Gastroesophageal sphincter (tissue), 3 donors: ENCODE measurements around the gene HOXA6.
A peak's percentile ranks its signal among the peaks of the same experiment; 100 is the strongest.

ENCODE experiments used
- CTCF ChIP-seq, 4 experiments: fragments of 200-600 bp in 2 of 4; fragments of 450-650 bp in 2 of 4; sonication (generic) in 1 of 4; IDR thresholded peaks; one replicate each; pipeline ENCODE4 v1.5.1; 2017 to 2019; ENCODE audit warnings: antibody characterized with exemption in 4 of 4, mild to moderate bottlenecking in 2 of 4, moderate library complexity in 2 of 4
- EP300 ChIP-seq: sonication (generic); formaldehyde crosslinking; IDR thresholded peaks from one replicate; pipeline ENCODE4 v1.6.1; 2017; ENCODE audit warnings: antibody characterized with exemption, mild to moderate bottlenecking

- TF ChIP-seq EP300 (no peak), CTCF (IDR thresholded peaks at IDR 0.05) (peak in 1 of 4 experiments; percentile 24)
These were observed 49.6 kb downstream of the HOXA6 start for GRCh38 chr7:27097686-27098577.
